Body of pancreas (tissue), 4 donors: ENCODE measurements around the gene POLR3A.

Experiments
- CTCF ChIP-seq, 7 experiments: fragments of 450-650 bp in 4 of 7; fragments of 200-600 bp in 3 of 7; sonication (generic) in 3 of 7; IDR thresholded peaks; one replicate each; pipeline ENCODE4 v1.5.1; 2016 to 2019; ENCODE audit warnings: antibody characterized with exemption in 7 of 7
- POLR2A ChIP-seq, 3 donors: fragments of 450-650 bp; IDR thresholded peaks; one replicate each; pipeline ENCODE4 v1.6.1; 2016; ENCODE audit warnings: antibody characterized with exemption in 3 of 3, mild to moderate bottlenecking in 2 of 3

DNA sequence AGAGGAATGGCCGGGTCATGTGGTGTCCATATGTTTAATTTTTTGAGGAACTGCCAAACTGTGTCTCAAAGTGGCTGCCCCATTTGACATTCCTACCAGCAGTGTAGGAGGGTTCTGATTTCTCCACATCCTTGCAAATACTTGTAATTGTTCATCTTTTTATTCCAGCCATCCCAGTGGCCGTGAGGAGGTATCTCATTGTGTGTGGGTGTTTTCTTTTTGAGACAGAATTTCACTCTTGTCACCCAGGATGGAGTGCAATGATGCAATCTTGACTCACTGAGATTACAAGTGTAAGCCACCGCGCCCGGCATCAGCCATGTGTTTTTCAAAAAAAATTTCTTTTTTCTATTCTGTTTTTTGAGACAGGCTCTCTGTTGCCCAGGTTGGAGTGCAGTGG, 64.0 kb downstream of the POLR3A start:
- TF ChIP-seq CTCF (IDR thresholded peaks at IDR 0.05) (no peak), POLR2A (IDR thresholded peaks at IDR 0.05) (no peak)
